HepG2 (cell line): ENCODE data around the gene MXI1. TPM values are rescaled to one million over a fixed set of nuclear protein-coding genes. Genes with fewer than 3 reads are reported as not detected.

Source experiments
- ATAC-seq: fragments of 200-7000 bp; cut with Tn5 transposase; 3 replicates; pipeline ENCODE4 v1.9.1; 2020; ENCODE audit warnings: mild to moderate bottlenecking, moderate library complexity
- BruUV-seq: library from RNA; stranded (reverse); fragments of 400-500 nt; replicated peaks from 2 replicates; lab custom pipeline; 2021; lab: Mats Ljungman, UMichigan
- CTCF ChIA-PET: fragments of 300-600 bp; formaldehyde crosslinking; extraction: SDS; loops from one replicate; lab custom pipeline; 2021; ENCODE audit warnings: low total read pairs, inconsistent platforms, low intra/inter-chr PET ratio; lab: Yijun Ruan, JAX
- POLR2A ChIA-PET: fragments of 350-600 bp; sonication (Branson Sonifier 250); formaldehyde crosslinking; loops from one replicate; lab custom pipeline; 2020; ENCODE audit warnings: antibody characterized with exemption, inconsistent platforms; lab: Yijun Ruan, JAX
- DNase-seq: peaks from one replicate; pipeline ENCODE4 v3.0.0-alpha.2; 2015; ENCODE audit warnings: low spot score
- FAIRE-seq: peaks from 3 replicates; lab custom pipeline; 2011; peaks lifted over from hg19 to GRCh38; lab: Jason Lieb, UNC
- H2AFZ ChIP-seq: one replicate; pipeline ENCODE4 v1.6.1; 2011; ENCODE audit warnings: low read length, inconsistent platforms
- H3K27ac ChIP-seq: fragments of 300-600 bp; 3 replicates; pipeline ENCODE4 v1.8.0; 2011; ENCODE audit warnings: mixed run types, mild to moderate bottlenecking, mixed read lengths, low read length, inconsistent platforms; ENCODE audit not compliant: insufficient read depth; ENCODE audit errors: extremely low read length
- H3K27me3 ChIP-seq, 2 experiments: fragments of 200-600 bp in 1 of 2; 2 replicates in 1 of 2; 3 replicates in 1 of 2; pipeline versions ENCODE4 v1.6.0 to v1.8.0; 2011; ENCODE audit warnings: low read length in 2 of 2, mild to moderate bottlenecking in 2 of 2, moderate library complexity in 2 of 2, inconsistent platforms in 1 of 2; ENCODE audit not compliant: insufficient read depth in 2 of 2, control insufficient read depth in 1 of 2
- H3K36me3 ChIP-seq, 2 experiments: fragments of 200-600 bp in 1 of 2; replicated peaks in 1 of 2; 2 replicates in 1 of 2; 3 replicates in 1 of 2; pipeline versions ENCODE4 v1.5.1 to v1.8.0; 2011; ENCODE audit warnings: low read length in 2 of 2, inconsistent platforms in 1 of 2; ENCODE audit not compliant: insufficient read depth in 2 of 2, control insufficient read depth in 1 of 2
- H3K4me1 ChIP-seq: 2 replicates; pipeline ENCODE4 v1.5.1; 2012; ENCODE audit warnings: low read length, inconsistent platforms; ENCODE audit not compliant: insufficient read depth
- H3K4me2 ChIP-seq: 2 replicates; pipeline ENCODE4 v1.6.0; 2011; ENCODE audit warnings: low read depth, low read length, inconsistent platforms
- H3K4me3 ChIP-seq, 3 experiments: fragments of 200-600 bp in 1 of 3; sonication (generic), shearing (Covaris generic) in 1 of 3; replicated peaks in 1 of 3; 2 replicates each; pipeline ENCODE4 v1.5.1; 2011 to 2016; ENCODE audit warnings: low read length in 3 of 3, inconsistent platforms in 2 of 3, low read depth in 2 of 3, mild to moderate bottlenecking in 2 of 3, control low read depth in 1 of 3, mixed read lengths in 1 of 3; ENCODE audit not compliant: insufficient read depth in 1 of 3
- H3K79me2 ChIP-seq: one replicate; pipeline ENCODE4 v1.6.1; 2011; ENCODE audit warnings: low read length, inconsistent platforms; ENCODE audit not compliant: insufficient read depth
- H3K9ac ChIP-seq: 2 replicates; pipeline ENCODE4 v1.6.0; 2011; ENCODE audit warnings: mild to moderate bottlenecking, low read depth, low read length, inconsistent platforms; ENCODE audit not compliant: insufficient read depth
- H3K9me3 ChIP-seq: 2 replicates; pipeline ENCODE4 v1.5.1; 2012; ENCODE audit warnings: mild to moderate bottlenecking, low read length
- H4K20me1 ChIP-seq: 2 replicates; pipeline ENCODE4 v1.6.0; 2011; ENCODE audit warnings: inconsistent platforms, mild to moderate bottlenecking, low read length, moderate library complexity; ENCODE audit not compliant: insufficient read depth
- ATF7-NPFF ChIP-seq: sonication (generic); formaldehyde crosslinking; IDR thresholded peaks from 2 replicates; pipeline ENCODE4 v1.8.1; 2023; ENCODE audit warnings: mild to moderate bottlenecking, low read depth, missing genetic modification reagents, moderate library complexity
- DNMT3B ChIP-seq: conservative IDR thresholded peaks from 2 replicates; pipeline ENCODE4 v1.6.1; 2016; ENCODE audit warnings: missing biosample characterization, control low read depth
- EZH2 ChIP-seq: conservative IDR thresholded peaks from 2 replicates; pipeline ENCODE4 v1.6.1; 2012; ENCODE audit warnings: mild to moderate bottlenecking, low read depth, low read length, moderate library complexity
- HNF4A ChIP-seq: sonication (generic); formaldehyde crosslinking; IDR thresholded peaks from 2 replicates; pipeline ENCODE4 v1.4.0; 2020; ENCODE audit warnings: missing genetic modification reagents
- KLF16 ChIP-seq, 2 experiments: sonication (generic) in 1 of 2; formaldehyde crosslinking in 1 of 2; IDR thresholded peaks; 2 replicates each; pipeline versions ENCODE4 v1.6.1 to v1.8.0; 2016 to 2023; ENCODE audit warnings: missing genetic modification reagents in 2 of 2, missing compliant biosample characterization in 1 of 2
- NFRKB ChIP-seq: fragments of 450-650 bp; IDR thresholded peaks from 2 replicates; pipeline ENCODE4 v1.6.1; 2017
- RXRA ChIP-seq: sonication (generic); formaldehyde crosslinking; IDR thresholded peaks from 2 replicates; pipeline ENCODE4 v1.5.1; 2020; ENCODE audit warnings: missing genetic modification reagents
- SMARCE1 ChIP-seq: fragments of 450-650 bp; IDR thresholded peaks from 2 replicates; pipeline ENCODE4 v1.6.1; 2017; ENCODE audit warnings: borderline replicate concordance
- SOX6 ChIP-seq, 2 experiments: fragments of 450-650 bp in 1 of 2; sonication (generic) in 1 of 2; formaldehyde crosslinking in 1 of 2; IDR thresholded peaks; 2 replicates each; pipeline versions ENCODE4 v1.4.0 to v1.6.1; 2017 to 2020; ENCODE audit warnings: antibody characterized with exemption in 1 of 2, mild to moderate bottlenecking in 1 of 2, missing genetic modification reagents in 1 of 2
- TGIF2 ChIP-seq: IDR thresholded peaks from 2 replicates; pipeline ENCODE4 v1.6.1; 2016; ENCODE audit warnings: control low read depth, missing compliant biosample characterization
- ZFX ChIP-seq: sonication (generic); formaldehyde crosslinking; IDR thresholded peaks from 2 replicates; pipeline ENCODE4 v1.4.0; 2020; ENCODE audit warnings: mild to moderate bottlenecking, low read depth, missing genetic modification reagents, moderate library complexity
- ZKSCAN1 ChIP-seq: fragments of 150-350 bp; IDR thresholded peaks from 2 replicates; pipeline ENCODE4 v1.6.1; 2014; ENCODE audit warnings: low read length
- ZNF850 ChIP-seq: sonication (generic); formaldehyde crosslinking; conservative IDR thresholded peaks from 2 replicates; pipeline ENCODE4 v1.9.0; 2021; ENCODE audit warnings: mild to moderate bottlenecking, missing genetic modification reagents
- WGBS: methylation state at CpG from one replicate; pipeline ENCODE4 v1.1.6; 2017; ENCODE audit warnings: low lambda C conversion rate; 5-methylcytosine and 5-hydroxymethylcytosine counted together
- in situ Hi-C: cut with HindIII; loops from 2 replicates; pipeline ENCODE4 v1.10.0; 2017; ENCODE audit warnings: low pct_unique_long_range_greater_than_20kb; ENCODE audit not compliant: extremely low pct_ligation_motif_present
- intact Hi-C: fragments of 100-400 bp; cut with micrococcal nuclease; formaldehyde crosslinking; loops from one replicate; pipeline ENCODE4 v1.10.0; 2022; ENCODE audit not compliant: unreplicated experiment
- polyA plus RNA-seq, 8 experiments: library from polyadenylated mRNA; depleted of rRNA in 3 of 8; stranded (reverse) in 7 of 8; unstranded in 1 of 8; fragments of >200 nt; fragmentation: Illumina TruSeq in 4 of 8; extraction: Trizol in 4 of 8; gene quantifications; 2 replicates each; pipeline versions ENCODE4 v1.2.1 to v1.2.3, GENCODE V29; 2011 to 2016; ENCODE audit warnings: low read depth in 4 of 8, missing spikeins in 1 of 8, mixed read lengths in 1 of 8; ENCODE audit not compliant: insufficient read depth in 1 of 8
- total RNA-seq, 5 experiments: library from RNA; depleted of rRNA; stranded (reverse); fragments of >200 nt; fragmentation: Illumina TruSeq; extraction: Trizol; gene quantifications; 2 replicates each; pipeline ENCODE4 v1.2.3, GENCODE V29; 2016; ENCODE audit warnings: low read depth in 1 of 5
- TF ChIP-seq, protein P1 (sequence below): sonication (generic); formaldehyde crosslinking; IDR thresholded peaks from 2 replicates; pipeline ENCODE4 v1.4.0; 2020; ENCODE audit warnings: missing genetic modification reagents, mild to moderate bottlenecking, borderline replicate concordance
- TF ChIP-seq, protein P2 (sequence below): sonication (generic); formaldehyde crosslinking; IDR thresholded peaks from 2 replicates; pipeline ENCODE4 v1.5.0; 2020; ENCODE audit warnings: missing genetic modification reagents
- TF ChIP-seq, protein P3 (sequence below): sonication (generic); formaldehyde crosslinking; IDR thresholded peaks from 2 replicates; pipeline ENCODE4 v1.8.0; 2022; ENCODE audit warnings: mild to moderate bottlenecking, missing genetic modification reagents, borderline replicate concordance

The MXI1 gene
- total and polyA plus RNA-seq, 2 of the 13 experiments (the other 11 are each of a cell fraction or from before 2014, with no cell fraction given) = 6.6 to 22.0 TPM

DNA sequence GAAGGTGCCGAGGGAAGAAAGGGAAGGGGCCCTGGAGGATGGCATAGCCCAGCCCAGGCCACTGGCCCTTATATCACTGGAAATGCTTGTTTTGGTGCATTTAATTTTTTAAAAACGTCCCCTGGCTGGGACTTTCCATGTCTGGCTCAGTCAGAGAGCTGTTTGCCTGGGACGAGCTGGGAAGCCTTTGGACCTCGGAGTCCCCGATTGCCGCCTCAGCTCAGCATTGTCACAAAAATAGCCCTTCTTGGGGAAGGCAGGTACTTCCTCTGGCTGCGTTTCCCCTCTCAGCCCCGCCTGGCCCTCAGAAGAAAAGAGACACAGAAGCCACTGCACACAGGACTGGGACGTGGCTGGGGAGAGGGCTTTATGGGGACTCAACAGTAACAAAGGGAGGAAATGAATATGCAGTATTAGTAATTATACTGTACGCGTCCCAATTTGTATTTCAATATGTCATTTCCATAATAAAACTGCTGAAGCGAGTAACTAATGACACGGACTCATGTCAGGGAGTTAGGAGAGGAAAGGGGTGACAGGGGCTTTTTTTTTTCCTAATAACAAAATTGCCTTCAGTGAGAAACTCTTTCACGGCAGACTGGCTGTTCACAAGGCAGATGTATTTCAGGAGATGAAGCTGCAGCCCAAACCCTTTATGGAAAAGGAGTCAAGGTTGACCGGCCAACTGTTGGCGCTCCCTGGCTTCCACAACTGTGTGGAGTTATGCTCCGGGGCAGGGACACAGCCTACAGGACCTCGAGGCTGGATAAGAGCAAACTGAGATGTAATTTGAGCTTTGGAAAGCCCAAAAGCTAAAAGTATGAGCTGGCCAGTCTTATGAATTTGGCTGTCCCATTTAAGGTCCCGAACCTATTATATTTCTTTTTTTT lies 31.0 kb upstream of the MXI1 start:
- ChIA-PET POLR2A (interaction anchor here (1.3 kb wide), 1 partner anchor 7 kb away, joined by 5 read pairs; no protein-coding TSS in a partner anchor), CTCF (no interaction called here)
- H3K4me1 ChIP-seq = no peaks in the 10 kb centered on the region
- ATAC-seq (no peak), FAIRE-seq (no peak), DNase-seq (no peak)
- H3K4me3 ChIP-seq = no peak overlapping the region
- H3K27me3 ChIP-seq = peaks cover 0 to 6% of the 10 kb centered on the region in 2 experiments; a peak in 3 of 5 replicates
- H3K27ac ChIP-seq = no peak overlapping the region
- H3K36me3 ChIP-seq = no peaks in the 10 kb centered on the region
- TF ChIP-seq SMARCE1 (no peak), DNMT3B (CRISPR knock-in tag) (no peak), ZNF850 (CRISPR knock-in tag) (no peak), SOX6 (IDR thresholded peaks at IDR 0.05) (no peak), SOX6 (CRISPR knock-in tag; IDR thresholded peaks at IDR 0.05) (no peak), HNF4A (CRISPR knock-in tag) (no peak), EZH2 (no peak), ZFX (CRISPR knock-in tag) (no peak), ZKSCAN1 (no peak), NFRKB (no peak), ATF7-NPFF (CRISPR knock-in tag) (no peak), TGIF2 (CRISPR knock-in tag) (no peak), KLF16 (CRISPR knock-in tag; IDR thresholded peaks at IDR 0.05) (no peak), RXRA (CRISPR knock-in tag) (no peak)
- TF ChIP-seq, protein P1, sequence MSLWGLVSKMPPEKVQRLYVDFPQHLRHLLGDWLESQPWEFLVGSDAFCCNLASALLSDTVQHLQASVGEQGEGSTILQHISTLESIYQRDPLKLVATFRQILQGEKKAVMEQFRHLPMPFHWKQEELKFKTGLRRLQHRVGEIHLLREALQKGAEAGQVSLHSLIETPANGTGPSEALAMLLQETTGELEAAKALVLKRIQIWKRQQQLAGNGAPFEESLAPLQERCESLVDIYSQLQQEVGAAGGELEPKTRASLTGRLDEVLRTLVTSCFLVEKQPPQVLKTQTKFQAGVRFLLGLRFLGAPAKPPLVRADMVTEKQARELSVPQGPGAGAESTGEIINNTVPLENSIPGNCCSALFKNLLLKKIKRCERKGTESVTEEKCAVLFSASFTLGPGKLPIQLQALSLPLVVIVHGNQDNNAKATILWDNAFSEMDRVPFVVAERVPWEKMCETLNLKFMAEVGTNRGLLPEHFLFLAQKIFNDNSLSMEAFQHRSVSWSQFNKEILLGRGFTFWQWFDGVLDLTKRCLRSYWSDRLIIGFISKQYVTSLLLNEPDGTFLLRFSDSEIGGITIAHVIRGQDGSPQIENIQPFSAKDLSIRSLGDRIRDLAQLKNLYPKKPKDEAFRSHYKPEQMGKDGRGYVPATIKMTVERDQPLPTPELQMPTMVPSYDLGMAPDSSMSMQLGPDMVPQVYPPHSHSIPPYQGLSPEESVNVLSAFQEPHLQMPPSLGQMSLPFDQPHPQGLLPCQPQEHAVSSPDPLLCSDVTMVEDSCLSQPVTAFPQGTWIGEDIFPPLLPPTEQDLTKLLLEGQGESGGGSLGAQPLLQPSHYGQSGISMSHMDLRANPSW (CRISPR knock-in tag) = no peak
- TF ChIP-seq, protein P2, sequence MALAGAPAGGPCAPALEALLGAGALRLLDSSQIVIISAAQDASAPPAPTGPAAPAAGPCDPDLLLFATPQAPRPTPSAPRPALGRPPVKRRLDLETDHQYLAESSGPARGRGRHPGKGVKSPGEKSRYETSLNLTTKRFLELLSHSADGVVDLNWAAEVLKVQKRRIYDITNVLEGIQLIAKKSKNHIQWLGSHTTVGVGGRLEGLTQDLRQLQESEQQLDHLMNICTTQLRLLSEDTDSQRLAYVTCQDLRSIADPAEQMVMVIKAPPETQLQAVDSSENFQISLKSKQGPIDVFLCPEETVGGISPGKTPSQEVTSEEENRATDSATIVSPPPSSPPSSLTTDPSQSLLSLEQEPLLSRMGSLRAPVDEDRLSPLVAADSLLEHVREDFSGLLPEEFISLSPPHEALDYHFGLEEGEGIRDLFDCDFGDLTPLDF (CRISPR knock-in tag) = no peak
- TF ChIP-seq, protein P3, sequence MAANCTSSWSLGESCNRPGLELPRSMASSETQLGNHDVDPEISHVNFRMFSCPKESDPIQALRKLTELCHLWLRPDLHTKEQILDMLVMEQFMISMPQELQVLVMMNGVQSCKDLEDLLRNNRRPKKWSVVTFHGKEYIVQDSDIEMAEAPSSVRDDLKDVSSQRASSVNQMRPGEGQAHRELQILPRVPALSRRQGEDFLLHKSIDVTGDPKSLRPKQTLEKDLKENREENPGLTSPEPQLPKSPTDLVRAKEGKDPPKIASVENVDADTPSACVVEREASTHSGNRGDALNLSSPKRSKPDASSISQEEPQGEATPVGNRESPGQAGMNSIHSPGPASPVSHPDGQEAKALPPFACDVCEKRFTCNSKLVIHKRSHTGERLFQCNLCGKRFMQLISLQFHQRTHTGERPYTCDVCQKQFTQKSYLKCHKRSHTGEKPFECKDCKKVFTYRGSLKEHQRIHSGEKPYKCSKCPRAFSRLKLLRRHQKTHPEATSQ (CRISPR knock-in tag) = no peak
- WGBS = 59% methylated on average over 13 of the region's 19 CpGs
- H3K4me2 ChIP-seq = no peak overlapping the region
- no TSS peak for BruUV-seq
- no peaks in the 10 kb centered on the region for H3K9me3 ChIP-seq
- H2AFZ ChIP-seq = no peak overlapping the region
- H3K9ac ChIP-seq = no peak overlapping the region
- no peaks in the 10 kb centered on the region for H3K79me2 ChIP-seq
- intact Hi-C loops (no loop called here), in situ Hi-C loops (no loop called here)
- H4K20me1 ChIP-seq = no peaks in the 10 kb centered on the region
